GM18502 (cell line): ENCODE measurements around the gene LLCFC1.

Source experiments
- ATAC-seq: cut with Tn5 transposase; IDR thresholded peaks from one replicate; pipeline ENCODE4 v1.9.1; 2021; ENCODE audit warnings: mild to moderate bottlenecking; ENCODE audit not compliant: unreplicated experiment, poor library complexity

Gene LLCFC1

GRCh38 chr7:142935941-142936565, 3.2 kb upstream of the LLCFC1 start:
- no peak for ATAC-seq

- ATAC-seq: no peak
Measured at GRCh38 chr7:142938611-142939010, 673 bp upstream of the LLCFC1 start.

- no peak for ATAC-seq
Measured at GRCh38 chr7:142940966-142941535, 1.8 kb downstream of the LLCFC1 start.

- no peak for ATAC-seq
Measured at GRCh38 chr7:142941541-142941940, 2.3 kb downstream of the LLCFC1 start.

GRCh38 chr7:142942746-142943145, 3.5 kb downstream of the LLCFC1 start:
- ATAC-seq: no peak

- no peak for ATAC-seq
Measured at GRCh38 chr7:142943706-142944268, 4.5 kb downstream of the LLCFC1 start.

GRCh38 chr7:142945001-142945400, 5.7 kb downstream of the LLCFC1 start:
- no peak for ATAC-seq

- ATAC-seq: no peak
Measured at GRCh38 chr7:142948603-142949002, 9.3 kb downstream of the LLCFC1 start.

GRCh38 chr7:142950235-142950634, 11.0 kb downstream of the LLCFC1 start:
- no peak for ATAC-seq

- no peak for ATAC-seq
Measured at GRCh38 chr7:142954680-142955268, 15.5 kb downstream of the LLCFC1 start.

GRCh38 chr7:142956951-142957623, 17.8 kb downstream of the LLCFC1 start:
- ATAC-seq: no peak

GRCh38 chr7:142957723-142958122, 18.4 kb downstream of the LLCFC1 start:
- ATAC-seq: no peak

- no peak for ATAC-seq
Measured at GRCh38 chr7:142959202-142959601, 19.9 kb downstream of the LLCFC1 start.

- no peak for ATAC-seq
Measured at GRCh38 chr7:142960955-142961512, 21.8 kb downstream of the LLCFC1 start.

- ATAC-seq: no peak
Measured at GRCh38 chr7:142961595-142961972, 22.3 kb downstream of the LLCFC1 start.

- no peak for ATAC-seq
Measured at GRCh38 chr7:142961973-142962926, 23.0 kb downstream of the LLCFC1 start, which contains the start of gene KEL. TSS of gene KEL (minus strand) at chr7:142962363. CDS start at chr7:142962206, 157 bp downstream.

- ATAC-seq: no peak
Measured at GRCh38 chr7:142962991-142963390, 23.7 kb downstream of the LLCFC1 start.

GRCh38 chr7:142963993-142964392, 24.7 kb downstream of the LLCFC1 start:
- ATAC-seq: no peak

- no peak for ATAC-seq
Measured at GRCh38 chr7:142964502-142965246, 25.4 kb downstream of the LLCFC1 start.
